Mucosa of descending colon (tissue), 3 donors: ENCODE measurements around the gene RBFA. TPM values are rescaled to one million over a fixed set of nuclear protein-coding genes. Genes with fewer than 3 reads are reported as not detected.
"Not testable (repeated sequence)": the region's sequence is repeated elsewhere in the genome, so short reads cannot be mapped to it uniquely, and the experiment has no call there.

Experiments used
- ATAC-seq: fragments of 200-7000 bp; cut with Tn5 transposase; one replicate; pipeline ENCODE4 v1.9.1; 2020; ENCODE audit warnings: mild to moderate bottlenecking, moderate library complexity
- DNase-seq, 3 donors: peaks; one replicate each; pipeline ENCODE4 v3.0.0-alpha.2; 2020
- H3K36me3 ChIP-seq: fragments of 200-600 bp; one replicate; pipeline ENCODE4 v1.8.0; 2021; ENCODE audit warnings: low read depth, mild to moderate bottlenecking
- H3K4me1 ChIP-seq: fragments of 200-600 bp; one replicate; pipeline ENCODE4 v1.8.0; 2021; ENCODE audit warnings: low read depth, mild to moderate bottlenecking
- H3K4me3 ChIP-seq: fragments of 200-600 bp; one replicate; pipeline ENCODE4 v1.8.0; 2021; ENCODE audit warnings: mild to moderate bottlenecking
- H3K9me3 ChIP-seq: fragments of 200-600 bp; one replicate; pipeline ENCODE4 v1.8.0; 2021; ENCODE audit warnings: mild to moderate bottlenecking
- CTCF ChIP-seq: fragments of 200-600 bp; IDR thresholded peaks from one replicate; pipeline ENCODE4 v1.8.0; 2022; ENCODE audit warnings: antibody characterized with exemption, mild to moderate bottlenecking
- intact Hi-C, 2 donors: fragments of 100-400 bp; cut with DNase I in 1 of 2; cut with micrococcal nuclease in 1 of 2; formaldehyde crosslinking; loops; one replicate each; pipeline versions ENCODE4 v1.11.0 to v1.11.1; 2022; cut with DNase I, micrococcal nuclease
- total RNA-seq, 3 donors: library from RNA; stranded (reverse); fragmentation: NEBNext Ultra II Directional in 2 of 3; extraction: Animal tissue kit (Norgen Biotek cat#: 25700) in 2 of 3; gene quantifications; one replicate each; pipeline versions ENCODE4 v1.2.1 to v1.2.4, GENCODE V29; 2021 to 2023
- donor health status: DM: no; HTN: no; CAD: no; lungs with moderate emphysema.
- donor health status: DM: no; HTN: no; CAD: no.
- donor health status: DM: no; HTN: yes; CAD: no.

Gene RBFA
- total RNA-seq, 3 donors from 2014 or later, result 14.5 to 19.1 (median 18.4) TPM

DNA sequence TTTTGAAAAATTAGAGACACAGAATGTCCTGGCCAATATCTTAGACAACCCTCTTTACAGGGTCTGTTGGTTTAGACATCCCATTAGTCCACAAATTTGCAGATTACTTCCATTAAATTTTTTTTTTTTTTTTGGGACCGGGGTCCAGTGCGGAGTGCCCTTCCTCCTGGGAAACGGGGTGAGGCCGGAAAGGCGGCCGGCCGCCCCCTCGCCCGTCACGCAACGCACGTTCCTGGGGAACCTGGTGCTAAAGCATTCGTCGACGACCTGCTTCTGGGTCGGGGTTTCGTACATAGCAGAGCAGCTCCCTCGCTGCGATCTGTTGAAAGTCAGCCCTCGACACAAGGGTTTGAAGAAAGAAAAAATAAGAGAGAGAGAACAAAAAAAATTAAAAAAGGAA is 21.5 kb upstream of the RBFA start:
- no peak for TF ChIP-seq CTCF
- H3K36me3 ChIP-seq, result no peaks in the 10 kb centered on the region
- intact Hi-C loops, result no loop called here
- no peak for DNase-seq
- no peak for ATAC-seq
- H3K9me3 ChIP-seq, result peaks cover 39% of the 10 kb centered on the region
- H3K4me3 ChIP-seq, result no peak overlapping the region
- H3K4me1 ChIP-seq, result no peaks in the 10 kb centered on the region

- peak; percentile 31 for ATAC-seq
- H3K4me1 ChIP-seq, result no peaks in the 10 kb centered on the region
- no peaks in the 10 kb centered on the region for H3K36me3 ChIP-seq
- no peak for DNase-seq
- TF ChIP-seq CTCF, result no peak
- H3K4me3 ChIP-seq, result no peak overlapping the region
- intact Hi-C loops, result no loop called here
- peaks cover 91% of the 10 kb centered on the region for H3K9me3 ChIP-seq
These were observed 11.6 kb upstream of the RBFA start for GRCh38 chr18:80022613-80023012.

DNA sequence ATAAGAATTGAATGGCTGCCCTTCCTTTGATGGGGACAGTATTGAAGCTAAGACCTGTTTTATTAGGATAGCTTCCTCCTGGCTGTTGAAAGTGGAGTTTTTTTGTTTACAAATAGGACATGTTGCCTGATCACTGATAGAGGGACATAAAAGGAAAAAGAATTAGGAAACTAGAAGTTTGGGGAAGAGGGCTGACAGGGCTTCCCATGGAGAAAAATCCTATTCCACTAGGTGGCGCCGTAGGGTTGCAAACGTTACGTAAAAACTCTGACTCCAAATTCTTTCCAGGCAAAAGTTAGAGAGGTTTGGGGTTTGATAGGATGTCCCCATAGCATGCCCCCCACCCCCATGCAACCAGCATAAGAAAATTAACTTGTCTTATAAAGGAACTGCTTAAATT is 11.1 kb upstream of the RBFA start:
- no peak overlapping the region for H3K4me3 ChIP-seq
- DNase-seq (peak in 1 of 3 donors; percentile 13), ATAC-seq (no peak)
- intact Hi-C loops, result no loop called here
- no peaks in the 10 kb centered on the region for H3K36me3 ChIP-seq
- no peaks in the 10 kb centered on the region for H3K4me1 ChIP-seq
- no peak for TF ChIP-seq CTCF
- peaks cover 88% of the 10 kb centered on the region for H3K9me3 ChIP-seq

DNA sequence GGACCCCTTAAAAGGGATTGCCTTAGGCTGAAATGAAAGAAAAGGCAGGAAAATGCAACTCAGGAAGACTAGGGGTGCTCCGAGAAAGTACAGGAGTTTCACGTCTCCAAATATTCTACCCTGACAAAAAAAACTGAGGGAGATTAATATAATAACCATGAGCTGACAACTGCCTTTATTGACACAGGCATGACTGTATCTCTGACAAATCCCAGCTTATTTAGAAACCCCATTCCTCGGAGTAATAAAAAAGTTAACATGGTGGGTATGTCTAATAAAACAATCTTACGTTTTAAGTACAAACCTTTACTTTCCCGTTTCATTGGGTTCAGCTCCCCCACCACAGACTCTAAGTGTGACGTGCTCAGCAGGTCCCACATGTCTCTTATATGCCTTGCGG is 7.9 kb upstream of the RBFA start:
- ATAC-seq, result no peak
- no peak for TF ChIP-seq CTCF
- peaks cover 59% of the 10 kb centered on the region for H3K9me3 ChIP-seq
- H3K36me3 ChIP-seq, result no peaks in the 10 kb centered on the region
- intact Hi-C loops, result no loop called here
- no peak for DNase-seq
- no peaks in the 10 kb centered on the region for H3K4me1 ChIP-seq
- H3K4me3 ChIP-seq, result no peak overlapping the region

DNA sequence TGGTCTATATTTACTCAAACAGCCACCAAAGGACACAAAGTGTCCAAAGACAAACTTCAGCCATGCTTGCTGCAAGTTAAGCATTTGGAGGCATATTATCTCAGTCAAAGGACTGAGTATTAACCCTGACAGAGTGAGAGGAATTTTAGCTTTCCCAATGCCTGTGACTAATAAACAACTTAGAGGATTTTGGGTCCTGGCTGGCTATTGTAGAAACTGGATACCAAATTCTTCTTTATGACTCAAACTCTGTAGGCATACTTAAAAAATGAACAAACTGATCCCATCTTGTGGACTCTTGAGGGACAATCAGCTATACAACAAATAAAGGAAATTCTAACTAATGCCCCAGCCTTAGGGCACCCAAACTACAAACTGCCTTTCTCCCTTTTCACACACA is 6.5 kb upstream of the RBFA start:
- intact Hi-C loops, ATAC-seq, DNase-seq: not testable (repeated sequence)

DNA sequence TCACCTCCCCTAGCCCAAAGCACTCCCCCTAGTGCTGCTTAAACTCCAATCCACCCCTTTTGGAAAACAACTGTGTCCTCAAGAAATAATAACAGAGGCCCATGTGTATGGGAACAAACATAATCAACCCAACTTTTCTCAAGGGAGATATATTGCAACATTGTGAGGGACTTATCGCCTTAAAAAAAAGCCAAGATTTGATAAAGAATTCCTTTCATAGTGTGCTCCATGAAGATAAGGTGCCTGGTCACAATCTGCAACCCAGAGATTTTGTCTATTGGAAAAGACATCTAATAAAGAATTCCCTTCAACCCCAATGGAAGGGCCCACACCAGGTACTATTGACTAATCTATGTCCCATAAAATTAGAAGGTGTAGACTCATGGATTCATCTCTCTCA is 4.5 kb upstream of the RBFA start:
- Histone ChIP-seq H3K36me3 (peaks cover 3% of the 10 kb centered on the region), H3K4me1 (no peaks in the 10 kb centered on the region), H3K4me3 (no peak overlapping the region), H3K9me3 (peaks cover 26% of the 10 kb centered on the region)
- ATAC-seq (no peak), DNase-seq (no peak)
- intact Hi-C loops, result no loop called here
- no peak for TF ChIP-seq CTCF

More for the DNA sequence above, 6.5 kb upstream of the RBFA start:
- H3K9me3 ChIP-seq, result peaks cover 45% of the 10 kb centered on the region
- not testable (repeated sequence) for H3K4me1 ChIP-seq, H3K36me3 ChIP-seq, H3K4me3 ChIP-seq
